Activated CD4-positive, alpha-beta memory T cell treated with anti-CD3 and anti-CD28 coated beads, Interleukin-2, amount 10 ng/mL, durations not matched to agents 7 days and 5 days (primary cell): Measurements from ENCODE around the gene TDP2. TPM values are rescaled to one million over a fixed set of nuclear protein-coding genes. Genes with fewer than 3 reads are reported as not detected.
"Not testable (repeated sequence)": the region's sequence is repeated elsewhere in the genome, so short reads cannot be mapped to it uniquely, and the experiment has no call there.

Source experiments
- CTCF ChIA-PET: fragments of 350-600 bp; sonication (Branson Sonifier 250); formaldehyde crosslinking; loops from one replicate; lab custom pipeline; 2021; ENCODE audit warnings: antibody characterized with exemption, inconsistent platforms; lab: Charles Lee
- POLR2A ChIA-PET: fragments of 350-600 bp; sonication (Branson Sonifier 250); formaldehyde crosslinking; loops from one replicate; lab custom pipeline; 2021; ENCODE audit warnings: antibody characterized with exemption; lab: Charles Lee
- DNase-seq: peaks from one replicate; pipeline ENCODE4 v3.0.0-alpha.2; 2020
- H3K27ac Mint-ChIP-seq: one replicate; pipeline ENCODE4 v1.8.0; 2021; ENCODE audit warnings: mild to moderate bottlenecking, mixed read lengths
- H3K27me3 Mint-ChIP-seq: one replicate; pipeline ENCODE4 v1.8.0; 2021; ENCODE audit warnings: mixed read lengths
- H3K36me3 Mint-ChIP-seq: one replicate; pipeline ENCODE4 v1.8.0; 2021; ENCODE audit warnings: low read depth, mixed read lengths
- H3K4me1 Mint-ChIP-seq: one replicate; pipeline ENCODE4 v1.8.0; 2021; ENCODE audit warnings: mixed read lengths
- H3K4me3 Mint-ChIP-seq: one replicate; pipeline ENCODE4 v1.8.0; 2021; ENCODE audit warnings: mild to moderate bottlenecking, mixed read lengths
- H3K9me3 Mint-ChIP-seq: one replicate; pipeline ENCODE4 v1.8.0; 2021; ENCODE audit warnings: mixed read lengths
- total RNA-seq, 2 experiments: library from RNA; stranded (reverse); gene quantifications; one replicate each; pipeline ENCODE4 v1.2.3, GENCODE V29; 2021

TDP2 gene
- total RNA-seq, 2 experiments from 2014 or later: 43.8 to 45.4 TPM

GRCh38 chr6:24692848-24693592, 26.3 kb upstream of the TDP2 start:
- DNase-seq: no peak
- Mint-ChIP-seq H3K27ac (no peak overlapping the region), H3K36me3 (no peaks in the 10 kb centered on the region), H3K4me3 (no peak overlapping the region), H3K27me3 (no peaks in the 10 kb centered on the region), H3K9me3 (no peaks in the 10 kb centered on the region), H3K4me1 (peaks cover 8% of the 10 kb centered on the region)
- ChIA-PET POLR2A (no interaction called here), CTCF (interaction anchor here (1.3 to 3.3 kb wide), 2 partner anchors 108 to 112 kb away, joined by 3 to 20 read pairs; no protein-coding TSS in a partner anchor)

- H3K4me1 Mint-ChIP-seq: peaks cover 8% of the 10 kb centered on the region
- H3K4me3 Mint-ChIP-seq: no peak overlapping the region
- DNase-seq: no peak
- H3K27me3 Mint-ChIP-seq: no peaks in the 10 kb centered on the region
- no peaks in the 10 kb centered on the region for H3K9me3 Mint-ChIP-seq
- POLR2A ChIA-PET: no interaction called here
- no peak overlapping the region for H3K27ac Mint-ChIP-seq
- peaks cover 1% of the 10 kb centered on the region for H3K36me3 Mint-ChIP-seq
- CTCF ChIA-PET: interaction anchor here (1.3 kb wide), 2 partner anchors 108 to 111 kb away, joined by 3 read pairs; no protein-coding TSS in a partner anchor
Measured at GRCh38 chr6:24692415-24692814, 25.7 kb upstream of the TDP2 start.

DNA sequence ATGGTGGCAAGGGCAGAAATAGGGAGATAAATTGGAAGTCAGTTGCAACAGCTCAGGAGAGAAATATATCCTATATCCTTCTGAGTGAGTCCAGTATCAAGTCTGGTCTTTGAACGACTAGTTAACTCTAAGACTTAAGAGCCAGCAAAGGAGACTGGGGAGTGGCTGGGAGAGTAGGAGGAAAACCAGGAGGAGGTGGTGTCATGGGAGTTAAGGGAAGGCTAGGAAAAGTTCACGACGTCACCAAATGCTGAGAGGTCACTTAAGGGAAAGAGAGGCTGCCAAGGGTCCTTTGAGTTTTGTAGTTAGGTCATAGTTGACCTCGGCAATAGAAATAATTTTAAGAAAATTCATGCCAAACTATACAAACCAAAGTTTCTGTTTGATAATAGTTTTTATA, 25.3 kb upstream of the TDP2 start:
- Mint-ChIP-seq H3K27ac (no peak overlapping the region), H3K9me3 (no peaks in the 10 kb centered on the region), H3K36me3 (peaks cover 3% of the 10 kb centered on the region), H3K4me1 (peaks cover 8% of the 10 kb centered on the region), H3K4me3 (no peak overlapping the region), H3K27me3 (no peaks in the 10 kb centered on the region)
- no peak for DNase-seq
- ChIA-PET CTCF (interaction anchor here (0.8 to 1.3 kb wide), 3 partner anchors 107 to 111 kb away, joined by 3 read pairs; no protein-coding TSS in a partner anchor), POLR2A (no interaction called here)

- CTCF ChIA-PET: interaction anchor here (0.8 to 1.3 kb wide), 2 partner anchors 109 to 110 kb away, joined by 3 read pairs; no protein-coding TSS in a partner anchor
- Mint-ChIP-seq H3K4me3 (no peak overlapping the region), H3K4me1 (peaks cover 8% of the 10 kb centered on the region), H3K27ac (no peak overlapping the region), H3K36me3 (peaks cover 3% of the 10 kb centered on the region), H3K9me3 (no peaks in the 10 kb centered on the region), H3K27me3 (no peaks in the 10 kb centered on the region)
- POLR2A ChIA-PET: no interaction called here
- DNase-seq: no peak
Measured at GRCh38 chr6:24691550-24691949, 24.9 kb upstream of the TDP2 start.

DNA sequence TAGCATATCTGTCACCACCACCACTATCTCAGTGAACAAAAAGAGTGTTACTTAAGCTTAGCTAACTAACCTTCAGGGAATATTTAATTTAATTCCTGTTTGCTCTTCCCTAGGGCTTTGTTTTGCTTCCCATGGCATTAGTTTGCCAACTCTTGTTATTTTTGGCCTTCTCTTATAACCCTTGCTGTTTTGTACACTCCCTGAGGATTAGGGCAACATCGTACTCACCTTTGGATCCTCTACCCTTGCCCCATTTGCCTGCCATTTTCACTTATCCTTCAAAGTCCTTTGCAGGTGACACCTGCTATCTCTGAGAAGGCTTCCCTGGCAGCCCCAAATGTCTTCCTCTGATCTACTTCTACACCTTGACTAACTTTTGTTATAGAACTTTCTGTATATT, 23.9 kb upstream of the TDP2 start:
- CTCF ChIA-PET: interaction anchor here (1.0 to 1.7 kb wide), 2 partner anchors 107 to 109 kb away, joined by 3 to 6 read pairs; no protein-coding TSS in a partner anchor
- no peaks in the 10 kb centered on the region for H3K9me3 Mint-ChIP-seq
- POLR2A ChIA-PET: no interaction called here

DNA sequence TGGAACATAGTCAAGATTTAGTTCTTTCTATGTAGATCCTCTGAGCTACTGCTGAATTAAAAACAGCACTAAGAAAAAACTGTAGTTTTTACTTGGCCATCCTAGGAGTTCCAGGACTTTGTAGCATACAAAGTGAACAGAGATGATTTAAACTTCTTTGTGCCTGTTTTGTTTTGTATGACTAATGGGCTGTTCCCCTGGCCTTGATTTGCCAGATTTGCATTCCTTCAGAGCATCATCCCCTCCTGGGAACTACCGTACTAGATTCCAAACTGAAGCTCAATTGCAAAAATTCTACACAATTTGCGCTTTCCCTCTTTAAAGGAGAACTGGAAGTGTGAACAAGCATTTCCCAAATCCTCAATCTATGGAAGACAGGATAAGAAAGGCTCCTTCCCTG, 23.3 kb upstream of the TDP2 start:
- no peak overlapping the region for H3K27ac Mint-ChIP-seq
- peaks cover 3% of the 10 kb centered on the region for H3K36me3 Mint-ChIP-seq
- POLR2A ChIA-PET: no interaction called here
- no peaks in the 10 kb centered on the region for H3K27me3 Mint-ChIP-seq
- H3K4me1 Mint-ChIP-seq: peaks cover 4% of the 10 kb centered on the region
- CTCF ChIA-PET: interaction anchor here (0.6 to 1.7 kb wide), 4 partner anchors 77 to 302 kb away, joined by 3 to 6 read pairs (median 3); no protein-coding TSS in a partner anchor
- no peak overlapping the region for H3K4me3 Mint-ChIP-seq
- H3K9me3 Mint-ChIP-seq: no peaks in the 10 kb centered on the region
- DNase-seq: no peak

More for the DNA sequence above, 23.9 kb upstream of the TDP2 start:
- peaks cover 3% of the 10 kb centered on the region for H3K36me3 Mint-ChIP-seq
- no peak for DNase-seq
- no peaks in the 10 kb centered on the region for H3K27me3 Mint-ChIP-seq
- H3K27ac Mint-ChIP-seq: no peak overlapping the region
- H3K4me1 Mint-ChIP-seq: peaks cover 4% of the 10 kb centered on the region
- H3K4me3 Mint-ChIP-seq: no peak overlapping the region

GRCh38 chr6:24686946-24687345, 20.2 kb upstream of the TDP2 start:
- Mint-ChIP-seq H3K4me3 (no peak overlapping the region), H3K4me1 (no peaks in the 10 kb centered on the region), H3K27ac (no peak overlapping the region), H3K27me3 (no peaks in the 10 kb centered on the region), H3K9me3 (no peaks in the 10 kb centered on the region), H3K36me3 (peaks cover 3% of the 10 kb centered on the region)
- ChIA-PET POLR2A (no interaction called here), CTCF (no interaction called here)
- DNase-seq: no peak

DNA sequence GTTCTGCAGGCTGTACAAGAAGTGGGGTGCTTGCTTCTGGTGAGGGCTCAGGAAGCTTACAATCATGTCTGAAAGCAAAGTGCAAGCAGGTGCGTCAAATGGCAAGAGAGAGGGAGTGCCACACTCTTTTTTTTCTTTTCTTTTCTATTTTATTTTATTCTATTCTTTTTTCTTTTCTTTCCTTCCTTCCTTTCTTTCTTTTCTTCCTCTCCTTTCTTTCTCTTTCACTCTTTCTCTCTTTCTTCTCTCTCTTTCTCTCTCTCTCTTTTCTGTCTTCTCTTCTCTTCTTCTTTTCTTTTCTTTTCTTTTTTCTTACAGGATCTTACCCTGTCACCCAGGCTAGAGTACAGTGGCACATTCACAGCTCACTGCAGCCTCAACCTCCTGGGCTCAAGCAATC, 19.7 kb upstream of the TDP2 start:
- Mint-ChIP-seq H3K9me3 (no peaks in the 10 kb centered on the region), H3K4me1 (no peaks in the 10 kb centered on the region), H3K27me3 (no peaks in the 10 kb centered on the region), H3K4me3 (no peak overlapping the region), H3K36me3 (peaks cover 3% of the 10 kb centered on the region), H3K27ac (no peak overlapping the region)
- ChIA-PET CTCF (no interaction called here), POLR2A (no interaction called here)
- DNase-seq: no peak

DNA sequence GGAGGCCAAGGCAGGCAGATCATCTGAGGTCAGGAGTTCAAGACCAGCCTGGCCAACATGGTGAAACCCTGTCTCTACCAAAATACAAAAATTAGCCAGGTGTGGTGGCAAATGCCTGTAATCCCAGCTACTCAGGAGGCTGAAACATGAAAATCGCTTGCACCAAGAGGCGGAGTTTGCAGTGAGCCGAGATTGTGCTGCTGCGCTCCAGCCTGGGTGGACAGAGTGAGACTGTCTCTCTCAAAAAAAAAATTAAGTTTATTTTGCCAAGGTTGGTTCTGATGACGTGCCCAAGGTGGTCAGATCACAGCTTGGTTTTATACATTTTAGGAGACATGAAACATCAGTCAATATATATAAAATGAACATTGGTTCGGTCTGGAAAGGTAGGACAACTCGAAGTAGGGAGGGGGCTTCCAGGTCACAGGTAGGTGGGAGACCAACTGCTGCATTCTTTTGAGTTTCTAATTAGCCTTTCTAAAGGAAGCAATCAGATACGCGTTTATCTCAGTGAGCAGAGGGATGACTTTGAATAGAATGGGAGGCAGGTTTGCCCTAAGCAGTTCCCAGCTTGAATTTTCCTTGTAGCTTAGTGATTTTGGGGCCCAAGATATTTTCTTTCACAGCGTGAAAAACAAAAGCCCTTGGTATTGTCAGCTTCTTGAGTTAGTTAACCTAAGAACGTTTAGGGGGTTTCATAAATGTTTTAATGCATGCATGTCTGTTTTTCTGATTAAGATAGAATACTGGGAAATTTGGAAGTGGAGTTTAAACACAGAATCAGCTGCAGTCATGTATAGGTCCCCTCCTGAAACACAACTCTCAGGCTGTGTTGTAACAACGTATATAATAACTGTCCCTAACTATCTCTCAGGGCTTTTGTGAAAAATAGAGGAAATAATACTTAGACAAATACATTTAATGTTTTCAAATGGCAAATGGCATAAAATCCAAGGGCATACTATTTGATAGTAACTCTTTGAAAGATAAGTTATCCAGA, 16.9 kb upstream of the TDP2 start:
- H3K4me1 Mint-ChIP-seq: no peaks in the 10 kb centered on the region

GRCh38 chr6:24680582-24680981, 13.9 kb upstream of the TDP2 start:
- POLR2A ChIA-PET: no interaction called here
- CTCF ChIA-PET: no interaction called here
- Mint-ChIP-seq H3K4me3 (no peak overlapping the region), H3K4me1 (no peaks in the 10 kb centered on the region), H3K9me3 (no peaks in the 10 kb centered on the region), H3K36me3 (peaks cover 2% of the 10 kb centered on the region), H3K27ac (no peak overlapping the region), H3K27me3 (no peaks in the 10 kb centered on the region)
- DNase-seq: no peak

More for the DNA sequence above, 16.9 kb upstream of the TDP2 start:
- Mint-ChIP-seq H3K27ac (no peak overlapping the region), H3K4me3 (no peak overlapping the region), H3K36me3 (peaks cover 3% of the 10 kb centered on the region), H3K9me3 (no peaks in the 10 kb centered on the region), H3K27me3 (no peaks in the 10 kb centered on the region)
- ChIA-PET CTCF (no interaction called here), POLR2A (interaction anchor here (0.8 kb wide), 1 partner anchor 17 kb away, joined by 3 read pairs; the partner anchor contains the start of genes ACOT13 and TDP2)
- no peak for DNase-seq

- H3K4me3 Mint-ChIP-seq, POLR2A ChIA-PET, CTCF ChIA-PET, H3K27me3 Mint-ChIP-seq, DNase-seq, H3K4me1 Mint-ChIP-seq, H3K27ac Mint-ChIP-seq, H3K9me3 Mint-ChIP-seq: not testable (repeated sequence)
- peaks cover 11% of the 10 kb centered on the region for H3K36me3 Mint-ChIP-seq
Measured at GRCh38 chr6:24678792-24679352, 12.2 kb upstream of the TDP2 start.

- no peak for DNase-seq
- H3K36me3 Mint-ChIP-seq: peaks cover 41% of the 10 kb centered on the region
- peaks cover 6% of the 10 kb centered on the region for H3K4me1 Mint-ChIP-seq
- CTCF ChIA-PET: no interaction called here
- no peaks in the 10 kb centered on the region for H3K27me3 Mint-ChIP-seq
- POLR2A ChIA-PET: no interaction called here
- no peak overlapping the region for H3K4me3 Mint-ChIP-seq
- H3K27ac Mint-ChIP-seq: no peak overlapping the region
- peaks cover 32% of the 10 kb centered on the region for H3K9me3 Mint-ChIP-seq
Measured at GRCh38 chr6:24673625-24674024, 6.9 kb upstream of the TDP2 start.
